MM.1S (cell line): ENCODE measurements around the gene WFDC9.

ENCODE experiments used
- DNase-seq: peaks from one replicate; pipeline ENCODE4 v3.0.0-alpha.2; 2015
- H2AFZ ChIP-seq: fragments of 300-600 bp; sonication (generic); 2 replicates; pipeline ENCODE4 v1.6.0; 2016; ENCODE audit warnings: antibody characterized with exemption, low read length
- H3F3A ChIP-seq: fragments of 300-600 bp; sonication (generic); 2 replicates; pipeline ENCODE4 v1.6.1; 2016; ENCODE audit warnings: mild to moderate bottlenecking, antibody characterized with exemption, low read length, moderate library complexity, mixed read lengths; ENCODE audit not compliant: insufficient read depth
- H3K27ac ChIP-seq: fragments of 300-600 bp; sonication (generic); 2 replicates; pipeline ENCODE4 v1.5.1; 2016; ENCODE audit warnings: mild to moderate bottlenecking, low read length
- H3K27me3 ChIP-seq: fragments of 300-600 bp; sonication (generic); replicated peaks from 2 replicates; pipeline ENCODE4 v1.6.0; 2016; ENCODE audit warnings: low read length; ENCODE audit not compliant: insufficient read depth
- H3K36me3 ChIP-seq: fragments of 300-600 bp; sonication (generic); replicated peaks from 2 replicates; pipeline ENCODE4 v1.6.1; 2016; ENCODE audit warnings: mild to moderate bottlenecking, low read length, mixed read lengths; ENCODE audit not compliant: insufficient read depth
- H3K4me1 ChIP-seq: fragments of 300-600 bp; sonication (generic); 2 replicates; pipeline ENCODE4 v1.6.1; 2016; ENCODE audit warnings: low read length, mixed read lengths
- H3K4me2 ChIP-seq: fragments of 300-600 bp; sonication (generic); 2 replicates; pipeline ENCODE4 v1.6.0; 2016; ENCODE audit warnings: low read depth, low read length
- H3K4me3 ChIP-seq: fragments of 300-600 bp; sonication (generic); 2 replicates; pipeline ENCODE4 v1.5.1; 2016; ENCODE audit warnings: low read length, mixed read lengths
- H3K79me2 ChIP-seq: fragments of 300-600 bp; sonication (generic); 2 replicates; pipeline ENCODE4 v1.6.1; 2016; ENCODE audit warnings: mixed run types, low read length, mixed read lengths
- H3K9ac ChIP-seq: fragments of 300-600 bp; sonication (generic); 2 replicates; pipeline ENCODE4 v1.6.1; 2016; ENCODE audit warnings: low read length, mixed read lengths
- H3K9me2 ChIP-seq: fragments of 300-600 bp; sonication (generic); replicated peaks from 2 replicates; pipeline ENCODE4 v1.6.1; 2016; ENCODE audit warnings: mild to moderate bottlenecking, low read length, mixed read lengths; ENCODE audit not compliant: insufficient read depth
- H3K9me3 ChIP-seq: fragments of 300-600 bp; sonication (generic); replicated peaks from 2 replicates; pipeline ENCODE4 v1.6.1; 2016; ENCODE audit warnings: mild to moderate bottlenecking, low read length, mixed read lengths; ENCODE audit not compliant: insufficient read depth
- H4K20me1 ChIP-seq: fragments of 300-600 bp; sonication (generic); 2 replicates; pipeline ENCODE4 v1.6.1; 2016; ENCODE audit warnings: mild to moderate bottlenecking, low read length, moderate library complexity, mixed read lengths; ENCODE audit not compliant: insufficient read depth
- CTCF ChIP-seq: fragments of 300-600 bp; sonication (generic); IDR thresholded peaks from 2 replicates; pipeline ENCODE4 v1.5.1; 2016; ENCODE audit warnings: antibody characterized with exemption, low read length, mixed read lengths
- EZH2 ChIP-seq: fragments of 300-600 bp; sonication (generic); optimal IDR thresholded peaks from 2 replicates; pipeline ENCODE3; 2017; ENCODE audit warnings: low read depth, mild to moderate bottlenecking, antibody characterized with exemption, low read length, mixed read lengths
- EZH2phosphoT487 ChIP-seq: fragments of 300-600 bp; sonication (generic); IDR thresholded peaks from 2 replicates; pipeline ENCODE4 v1.6.1; 2018; ENCODE audit warnings: antibody characterized with exemption, low read length

Gene WFDC9

GRCh38 chr20:45583502-45583901 is 47.6 kb downstream of the WFDC9 start:
- H3K27ac ChIP-seq: no peak overlapping the region
- no peaks in the 10 kb centered on the region for H4K20me1 ChIP-seq
- H3K27me3 ChIP-seq: no peaks in the 10 kb centered on the region
- H3K9me2 ChIP-seq: no peaks in the 10 kb centered on the region
- H3K4me3 ChIP-seq: no peak overlapping the region
- TF ChIP-seq EZH2phosphoT487 (no peak), CTCF (no peak), EZH2 (no peak)
- no peaks in the 10 kb centered on the region for H3K79me2 ChIP-seq
- no peak overlapping the region for H2AFZ ChIP-seq
- H3K36me3 ChIP-seq: no peaks in the 10 kb centered on the region
- no peak overlapping the region for H3K9ac ChIP-seq
- no peak for DNase-seq
- no peaks in the 10 kb centered on the region for H3K4me1 ChIP-seq
- H3K4me2 ChIP-seq: no peak overlapping the region
- no peaks in the 10 kb centered on the region for H3K9me3 ChIP-seq
- no peaks in the 10 kb centered on the region for H3F3A ChIP-seq

GRCh38 chr20:45581702-45582101 is 49.4 kb downstream of the WFDC9 start:
- H3K36me3 ChIP-seq: no peaks in the 10 kb centered on the region
- no peak overlapping the region for H3K4me2 ChIP-seq
- H3K9ac ChIP-seq: no peak overlapping the region
- H3K27me3 ChIP-seq: no peaks in the 10 kb centered on the region
- TF ChIP-seq EZH2phosphoT487 (no peak), EZH2 (no peak), CTCF (no peak)
- DNase-seq: no peak
- H3F3A ChIP-seq: no peaks in the 10 kb centered on the region
- no peaks in the 10 kb centered on the region for H3K79me2 ChIP-seq
- H3K9me3 ChIP-seq: no peaks in the 10 kb centered on the region
- H3K4me3 ChIP-seq: no peak overlapping the region
- H3K27ac ChIP-seq: no peak overlapping the region
- H3K9me2 ChIP-seq: no peaks in the 10 kb centered on the region
- no peaks in the 10 kb centered on the region for H4K20me1 ChIP-seq
- H2AFZ ChIP-seq: no peak overlapping the region
- H3K4me1 ChIP-seq: no peaks in the 10 kb centered on the region

GRCh38 chr20:45579184-45579583 is 51.9 kb downstream of the WFDC9 start, which contains the start of gene WFDC8:
Gene WFDC8 (minus strand): TSS chr20:45579284. CDS start chr20:45579247, 37 bp downstream.
- DNase-seq: no peak
- H3K9me3 ChIP-seq: no peaks in the 10 kb centered on the region
- no peaks in the 10 kb centered on the region for H3K27me3 ChIP-seq
- H3F3A ChIP-seq: no peaks in the 10 kb centered on the region
- no peaks in the 10 kb centered on the region for H3K9me2 ChIP-seq
- H3K27ac ChIP-seq: no peak within 1 kb of the TSS
- TF ChIP-seq EZH2phosphoT487: no peak
- no peak for TF ChIP-seq CTCF
- no peak for TF ChIP-seq EZH2
- H3K36me3 ChIP-seq: no peaks in the 10 kb centered on the region
- no peak within 1 kb of the TSS for H3K9ac ChIP-seq
- H3K79me2 ChIP-seq: no peaks in the 10 kb centered on the region
- no peak within 1 kb of the TSS for H2AFZ ChIP-seq
- no peaks in the 10 kb centered on the region for H3K4me1 ChIP-seq
- no peak within 1 kb of the TSS for H3K4me2 ChIP-seq
- H3K4me3 ChIP-seq: no peak within 1 kb of the TSS
- no peaks in the 10 kb centered on the region for H4K20me1 ChIP-seq
